Mononuclear cell (primary cell): Measurements from ENCODE around the gene CDHR2. TPM values are rescaled to one million over a fixed set of nuclear protein-coding genes. Genes with fewer than 3 reads are reported as not detected.

ENCODE experiments used
- H3K27me3 ChIP-seq: 2 replicates; pipeline ENCODE4 v1.6.0; 2011; ENCODE audit warnings: low read length, control low read depth; ENCODE audit not compliant: insufficient read depth
- H3K4me1 ChIP-seq: 2 replicates; pipeline ENCODE4 v1.5.1; 2011; ENCODE audit warnings: mild to moderate bottlenecking, low read length, control low read depth; ENCODE audit not compliant: insufficient read depth
- H3K4me3 ChIP-seq: 2 replicates; pipeline ENCODE4 v1.5.1; 2011; ENCODE audit warnings: mild to moderate bottlenecking, low read length, moderate library complexity
- H3K9me3 ChIP-seq: 2 replicates; pipeline ENCODE4 v1.5.1; 2011; ENCODE audit warnings: low read depth, mild to moderate bottlenecking, control low read depth, low read length
- total RNA-seq: library from RNA; depleted of rRNA; stranded (reverse); fragments of >200 nt; gene quantifications from one replicate; pipeline ENCODE4 v1.2.3, GENCODE V29; 2012

Gene CDHR2
- total RNA-seq, 1 donor: 0.10 TPM

DNA sequence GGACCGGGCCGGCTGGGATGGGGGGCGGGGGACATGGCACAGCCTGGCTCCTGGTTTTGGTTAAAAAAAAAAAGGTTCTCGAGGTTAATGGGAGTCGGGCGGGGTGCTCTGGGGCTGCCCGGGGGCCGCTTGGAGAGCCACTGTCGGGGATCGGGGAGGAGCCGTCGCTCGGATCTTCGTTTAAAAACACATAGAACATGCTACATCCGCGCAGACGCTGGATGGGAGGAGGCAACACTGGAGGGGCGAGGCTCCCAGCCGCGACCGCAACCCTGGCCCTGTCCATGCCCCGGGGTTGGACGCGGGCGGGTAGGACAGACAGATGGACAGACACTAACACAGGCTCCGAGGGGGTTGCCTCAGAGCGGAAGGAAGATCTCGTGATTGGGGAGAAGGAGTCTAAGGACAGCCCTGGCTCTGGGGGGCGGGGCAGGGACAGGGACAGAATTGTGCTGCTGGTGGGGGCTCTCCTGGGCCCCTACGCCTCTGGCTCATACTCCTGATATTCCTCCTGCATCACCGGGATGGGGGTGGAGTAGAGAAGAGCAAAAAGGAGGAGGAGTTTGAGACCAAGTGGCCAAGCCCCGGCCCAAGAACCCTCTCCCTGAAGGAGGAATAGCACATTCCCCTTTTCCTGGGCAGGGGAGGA, 71.3 kb downstream of the CDHR2 start:
- peaks cover 37% of the 10 kb centered on the region for H3K27me3 ChIP-seq
- H3K9me3 ChIP-seq: no peaks in the 10 kb centered on the region
- H3K4me3 ChIP-seq: no peak overlapping the region
- peaks cover 16% of the 10 kb centered on the region for H3K4me1 ChIP-seq

DNA sequence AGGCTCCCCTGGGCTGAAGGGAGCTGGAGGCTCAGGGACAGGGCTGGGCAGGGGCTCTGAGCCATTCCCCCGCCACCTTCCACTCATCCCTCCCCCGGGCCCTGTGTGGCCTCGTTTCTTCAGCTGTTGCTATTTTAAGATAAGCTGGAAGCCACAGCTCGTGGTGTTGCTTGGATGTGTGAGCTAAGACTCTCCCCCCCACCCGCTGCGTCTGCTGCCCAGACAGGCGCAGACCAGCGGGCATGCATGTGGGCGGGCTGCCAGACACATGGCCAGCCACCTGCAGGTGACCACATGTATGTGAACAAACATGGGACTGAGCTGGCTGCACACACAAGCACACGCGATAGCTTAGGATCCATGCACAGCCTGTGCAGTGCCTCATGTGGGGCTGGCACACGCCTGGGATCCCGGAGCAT, 72.5 kb downstream of the CDHR2 start:
- Histone ChIP-seq H3K4me1 (peaks cover 16% of the 10 kb centered on the region), H3K27me3 (peaks cover 37% of the 10 kb centered on the region), H3K9me3 (no peaks in the 10 kb centered on the region)

DNA sequence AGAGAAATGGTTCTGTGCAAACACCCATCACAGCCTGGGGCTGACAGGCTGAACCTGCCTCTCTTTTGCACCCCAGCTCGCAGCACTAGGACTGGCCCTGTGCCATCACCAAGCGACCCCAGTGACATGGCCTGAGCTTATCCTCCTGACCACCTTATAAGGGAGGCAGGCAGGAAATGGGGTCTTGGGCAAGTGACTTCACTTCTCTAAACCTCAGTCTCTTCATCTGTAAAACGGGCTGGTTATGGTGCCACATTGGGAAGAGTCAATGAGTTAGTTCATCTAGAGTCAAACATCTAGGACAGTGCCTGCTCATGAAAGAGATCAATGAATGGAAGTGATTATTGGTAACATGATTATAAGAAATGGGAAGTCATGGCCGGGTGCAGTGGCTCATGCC, 75.0 kb downstream of the CDHR2 start:
- Histone ChIP-seq H3K9me3 (no peaks in the 10 kb centered on the region), H3K4me1 (peaks cover 16% of the 10 kb centered on the region), H3K4me3 (no peak overlapping the region), H3K27me3 (peaks cover 31% of the 10 kb centered on the region)

More for the DNA sequence above, 72.5 kb downstream of the CDHR2 start:
- H3K4me3 ChIP-seq: no peak overlapping the region

- no peaks in the 10 kb centered on the region for H3K9me3 ChIP-seq
- no peak overlapping the region for H3K4me3 ChIP-seq
- H3K27me3 ChIP-seq: peaks cover 32% of the 10 kb centered on the region
- H3K4me1 ChIP-seq: peaks cover 11% of the 10 kb centered on the region
Observed at GRCh38 chr5:176624938-176625337, 75.8 kb downstream of the CDHR2 start.

DNA sequence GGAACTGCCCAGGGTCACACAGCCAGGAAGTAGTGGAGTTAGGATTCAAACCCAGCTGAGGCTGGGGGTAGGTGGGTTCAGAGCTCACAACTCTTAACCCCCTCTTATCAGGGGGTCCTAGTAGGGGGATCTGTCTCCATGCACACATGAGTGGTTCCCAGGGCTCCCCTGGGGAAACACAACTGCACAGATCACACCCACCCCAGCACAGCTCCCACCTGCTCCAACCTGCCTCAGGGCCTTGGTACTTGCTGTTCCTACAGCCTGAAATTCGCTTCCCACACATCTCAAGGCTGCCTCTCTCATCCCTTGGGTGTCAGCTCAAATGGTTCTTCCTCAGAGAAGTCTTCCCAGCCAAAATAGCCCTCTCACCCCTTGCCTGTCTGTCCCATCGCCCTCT, 76.4 kb downstream of the CDHR2 start:
- no peaks in the 10 kb centered on the region for H3K9me3 ChIP-seq
- H3K4me1 ChIP-seq: peaks cover 12% of the 10 kb centered on the region
- peaks cover 29% of the 10 kb centered on the region for H3K27me3 ChIP-seq
- H3K4me3 ChIP-seq: no peak overlapping the region

DNA sequence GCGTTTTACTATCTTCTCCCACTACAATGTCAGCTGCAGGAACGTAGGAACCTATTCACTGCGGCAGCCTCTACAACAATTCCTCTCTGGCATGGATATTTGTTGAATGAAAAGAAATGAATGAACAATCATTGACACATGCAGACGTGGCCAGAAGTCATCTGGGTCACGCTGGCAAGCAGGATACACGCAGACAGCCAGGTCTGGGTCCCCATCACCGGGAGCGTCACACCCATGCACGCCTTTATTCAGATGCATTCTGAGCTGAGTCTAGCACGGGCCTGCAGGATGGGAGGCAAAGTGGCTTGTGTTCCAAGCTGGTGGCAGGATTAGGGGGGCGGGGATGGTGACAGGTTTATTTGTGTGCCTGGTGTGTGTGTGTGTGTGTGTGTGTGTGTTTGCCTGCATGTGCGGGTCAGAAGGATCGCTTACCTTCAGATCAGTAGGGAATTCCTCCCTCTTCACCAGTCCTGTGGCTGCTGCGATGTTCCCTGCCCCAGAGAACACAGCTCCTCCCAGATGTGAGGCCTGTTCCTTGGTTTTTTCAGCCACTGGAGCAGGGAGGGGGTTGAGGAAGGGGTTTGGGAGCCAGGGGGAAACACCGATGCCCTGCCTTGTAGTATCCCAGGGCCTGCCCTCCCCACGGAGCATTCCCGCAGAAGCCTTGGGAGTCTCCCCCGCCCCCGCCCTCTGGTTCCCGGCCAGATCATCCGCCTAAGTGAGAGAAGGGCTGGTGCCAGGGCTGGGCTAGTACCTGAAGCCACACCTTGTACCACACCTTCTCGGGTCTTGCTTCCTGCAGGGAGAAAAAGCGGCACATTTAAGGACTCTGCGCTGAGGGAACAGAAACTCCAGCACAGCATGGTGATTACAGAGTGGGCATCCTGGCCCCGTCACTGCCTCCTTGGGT, 77.1 kb downstream of the CDHR2 start:
- Histone ChIP-seq H3K4me3 (no peak overlapping the region), H3K4me1 (peaks cover 15% of the 10 kb centered on the region), H3K9me3 (no peaks in the 10 kb centered on the region), H3K27me3 (peaks cover 29% of the 10 kb centered on the region)

- H3K4me3 ChIP-seq: no peak overlapping the region
- peaks cover 15% of the 10 kb centered on the region for H3K4me1 ChIP-seq
- H3K27me3 ChIP-seq: peaks cover 34% of the 10 kb centered on the region
- no peaks in the 10 kb centered on the region for H3K9me3 ChIP-seq
Observed at GRCh38 chr5:176626876-176627236, 77.7 kb downstream of the CDHR2 start.

- Histone ChIP-seq H3K4me3 (no peak overlapping the region), H3K27me3 (peaks cover 38% of the 10 kb centered on the region), H3K9me3 (no peaks in the 10 kb centered on the region), H3K4me1 (peaks cover 15% of the 10 kb centered on the region)
Observed at GRCh38 chr5:176627582-176627981, 78.4 kb downstream of the CDHR2 start.

DNA sequence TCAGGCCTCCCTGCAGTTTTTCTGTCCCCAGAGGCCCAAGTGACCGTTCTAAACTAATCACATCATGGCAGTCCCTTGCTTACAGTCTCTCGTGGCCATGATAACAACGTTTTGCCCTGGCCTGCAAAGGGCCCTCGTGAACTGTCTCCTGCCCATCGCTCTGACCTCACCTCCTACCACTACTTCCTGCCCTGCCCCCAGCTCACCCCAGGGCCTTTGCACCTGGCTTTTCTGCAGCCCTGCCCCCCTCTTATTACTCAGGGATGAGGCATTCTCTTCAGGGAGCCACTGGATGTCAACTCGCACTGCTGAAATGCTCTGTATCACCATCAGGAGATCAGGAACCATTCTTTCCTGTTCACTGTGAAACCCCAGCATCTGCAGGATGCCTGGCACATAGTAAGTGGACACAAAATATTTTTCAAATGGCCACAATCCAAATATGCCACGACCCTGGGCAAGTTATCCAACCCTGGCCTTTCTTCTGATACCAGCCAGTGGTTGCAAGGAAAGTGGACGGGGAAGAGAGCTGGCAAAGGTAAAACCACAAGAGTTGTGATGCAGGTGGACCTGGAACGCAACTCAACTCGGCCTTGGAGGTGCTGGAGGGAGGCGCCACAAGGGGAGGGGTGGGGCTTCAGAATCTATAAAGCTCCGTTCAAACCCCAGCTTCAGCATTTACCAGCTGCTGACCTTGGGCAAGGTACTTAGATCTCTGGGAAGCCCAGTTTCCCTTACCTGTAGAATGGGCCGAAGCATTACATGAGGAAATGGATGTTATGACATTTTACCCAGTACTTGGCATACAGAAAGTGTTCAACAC, 79.5 kb downstream of the CDHR2 start:
- Histone ChIP-seq H3K4me1 (peaks cover 19% of the 10 kb centered on the region), H3K9me3 (no peaks in the 10 kb centered on the region), H3K27me3 (peaks cover 48% of the 10 kb centered on the region), H3K4me3 (no peak overlapping the region)

DNA sequence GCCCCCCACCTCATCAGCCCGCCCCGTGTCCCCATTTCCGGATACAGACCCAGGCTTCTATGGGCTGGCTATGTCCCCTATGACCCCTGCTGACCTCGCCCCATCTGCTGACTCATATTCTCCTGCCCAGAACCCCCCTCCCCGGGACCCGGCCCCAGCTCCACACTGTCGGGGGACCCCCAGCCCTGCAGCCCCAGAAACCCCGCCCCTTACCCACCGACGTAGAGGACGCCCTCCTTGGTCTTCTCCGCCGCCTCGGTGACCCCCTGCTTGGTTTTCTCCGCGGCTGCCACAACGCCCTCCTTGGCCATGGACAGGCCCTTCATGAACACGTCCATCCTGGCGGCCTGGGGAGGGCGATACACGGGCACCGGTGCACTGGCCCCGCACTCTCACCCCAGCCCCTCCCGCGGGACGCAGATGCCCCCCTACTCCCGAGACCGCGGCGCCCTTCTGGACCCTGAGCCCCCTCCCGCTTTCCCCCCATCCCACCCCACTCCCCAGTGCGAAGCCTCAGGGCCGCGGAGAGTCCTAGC, 80.2 kb downstream of the CDHR2 start:
- no peak overlapping the region for H3K4me3 ChIP-seq
- no peaks in the 10 kb centered on the region for H3K9me3 ChIP-seq
- peaks cover 55% of the 10 kb centered on the region for H3K27me3 ChIP-seq
- H3K4me1 ChIP-seq: peaks cover 25% of the 10 kb centered on the region

DNA sequence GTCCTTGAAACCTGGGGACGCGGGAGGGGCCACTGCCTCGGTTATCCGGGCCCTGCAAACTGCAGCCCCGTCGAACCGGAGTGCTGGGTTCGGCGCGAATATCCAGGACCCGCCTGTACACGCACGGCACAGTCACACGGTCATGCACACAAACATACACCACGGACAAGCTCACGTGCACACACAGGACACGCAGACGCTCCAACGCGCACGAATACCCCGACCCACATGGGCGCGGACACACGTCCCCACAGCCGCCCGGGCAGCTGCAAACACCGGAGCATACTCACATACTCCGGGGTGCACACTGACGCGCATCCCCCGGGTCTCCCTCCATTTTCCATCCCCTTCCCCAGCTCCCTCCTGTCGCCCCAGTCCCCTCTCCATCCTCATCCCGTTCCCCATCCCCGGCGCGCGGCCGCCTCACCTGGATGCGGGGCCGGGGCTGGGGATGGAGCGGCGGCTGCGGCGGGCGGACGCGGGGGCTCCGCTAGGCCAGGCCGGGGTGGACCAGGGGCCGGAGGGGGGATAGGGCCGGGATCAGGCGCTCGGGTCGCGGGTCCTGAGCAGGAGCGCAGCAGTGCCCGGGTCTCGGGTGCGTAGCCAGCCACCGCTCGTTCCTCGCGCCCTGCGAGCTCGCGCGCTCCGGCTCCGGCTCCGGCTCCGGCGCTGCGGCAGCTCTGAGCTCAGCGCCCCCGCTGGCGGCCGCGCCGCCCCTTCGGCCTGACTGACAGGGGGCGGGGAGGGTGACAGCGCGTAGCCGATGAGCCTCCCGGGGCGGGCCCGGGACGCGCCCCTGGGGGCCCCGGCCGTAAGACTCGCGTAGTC, 80.9 kb downstream of the CDHR2 start, which contains the start of the genes EIF4E1B and SNCB:
EIF4E1B (plus strand) TSS at position 823 of the 828 bp plus-strand sequence. CDS start 12,113 bp downstream, outside the sequence.
SNCB (minus strand) TSS at position 682 of the 828 bp plus-strand sequence. CDS start 880 bp downstream, outside the sequence.
- peaks cover 25% of the 10 kb centered on the region for H3K4me1 ChIP-seq
- H3K27me3 ChIP-seq: peaks cover 57% of the 10 kb centered on the region
- no peak within 1 kb of the TSS for H3K4me3 ChIP-seq
- H3K9me3 ChIP-seq: no peaks in the 10 kb centered on the region

DNA sequence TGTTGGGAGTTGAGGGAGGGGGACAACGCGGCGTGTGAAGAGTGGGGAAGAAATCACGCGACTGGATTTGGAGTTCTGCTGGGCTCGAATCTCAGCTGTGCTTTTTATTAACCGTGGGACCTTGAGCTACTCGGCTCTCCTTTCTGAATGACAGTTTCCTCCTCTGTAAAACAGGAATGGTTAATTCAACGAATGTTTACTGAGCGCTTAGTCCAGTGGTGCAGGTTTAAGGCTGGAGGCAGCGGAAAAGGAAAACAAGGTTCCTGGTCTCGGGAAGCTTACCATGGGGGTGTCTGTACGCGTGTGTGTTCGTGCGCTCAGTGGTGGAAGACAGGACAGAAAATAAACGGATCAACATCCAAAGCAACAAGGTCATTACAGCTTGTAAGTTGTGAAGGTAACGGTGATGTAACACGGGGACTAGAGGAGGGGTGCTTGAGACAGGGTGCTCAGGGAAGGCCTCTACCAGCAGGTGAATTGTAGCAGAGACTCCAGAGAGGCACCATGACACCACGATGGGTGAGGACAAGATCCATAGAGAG, 81.6 kb downstream of the CDHR2 start:
- Histone ChIP-seq H3K9me3 (no peaks in the 10 kb centered on the region), H3K4me1 (peaks cover 25% of the 10 kb centered on the region), H3K27me3 (peaks cover 57% of the 10 kb centered on the region), H3K4me3 (no peak overlapping the region)

DNA sequence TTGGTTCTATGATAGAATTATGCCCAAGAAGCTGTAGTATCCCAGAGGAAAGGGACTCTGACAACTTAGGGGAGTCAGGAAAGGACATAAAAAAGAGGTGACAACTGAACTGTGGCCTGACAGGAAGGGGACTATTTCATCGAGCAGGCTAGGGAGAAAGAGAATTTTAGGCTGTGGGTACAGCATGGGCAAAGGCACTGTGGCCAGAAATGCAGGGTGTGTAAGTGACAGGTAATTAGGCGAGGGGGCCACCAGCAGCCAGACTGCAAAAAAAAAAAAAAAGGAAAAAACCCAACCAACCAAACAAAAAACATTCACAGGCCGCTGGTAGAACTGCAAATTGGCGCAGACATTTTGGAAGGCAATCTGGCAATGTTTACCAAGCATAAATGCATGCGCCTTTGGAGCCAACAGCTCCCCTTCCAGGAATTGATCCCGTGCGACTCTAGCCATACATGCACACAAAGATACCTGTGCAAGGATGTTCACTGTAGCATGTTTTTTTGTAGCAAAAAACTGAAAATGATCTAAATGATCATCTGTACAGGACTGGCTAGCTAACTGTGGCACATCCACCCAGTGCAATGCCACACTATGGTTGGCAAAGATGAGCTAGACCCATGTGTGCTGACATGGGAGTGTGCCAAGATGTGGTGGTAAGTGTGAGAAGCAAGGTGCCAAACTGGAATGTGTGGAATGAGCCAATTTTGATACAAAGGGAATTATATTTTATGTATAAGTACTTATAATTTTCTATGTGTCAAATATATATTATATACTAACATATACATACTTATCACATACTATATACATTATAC, 82.5 kb downstream of the CDHR2 start:
- Histone ChIP-seq H3K4me3 (no peak overlapping the region), H3K4me1 (peaks cover 25% of the 10 kb centered on the region), H3K9me3 (no peaks in the 10 kb centered on the region), H3K27me3 (peaks cover 57% of the 10 kb centered on the region)
